Calu3 (cell line): ENCODE measurements around the gene C1orf198. TPM values are rescaled to one million over a fixed set of nuclear protein-coding genes. Genes with fewer than 3 reads are reported as not detected.

ENCODE experiments used
- BruUV-seq: library from RNA; stranded (reverse); fragments of 400-500 nt; replicated peaks from 2 replicates; lab custom pipeline; 2021; lab: Mats Ljungman, UMichigan
- CTCF ChIA-PET: fragments of 300-600 bp; sonication (Branson Sonifier 250); formaldehyde crosslinking; loops from one replicate; lab custom pipeline; 2022; ENCODE audit warnings: antibody characterized with exemption; lab: Charles Lee
- DNase-seq: peaks from one replicate; pipeline ENCODE4 v3.0.0; 2022
- H3K27ac Mint-ChIP-seq: one replicate; pipeline ENCODE4 v1.8.0; 2022; ENCODE audit warnings: mixed read lengths; ENCODE audit not compliant: unreplicated experiment
- H3K27me3 Mint-ChIP-seq: one replicate; pipeline ENCODE4 v1.8.0; 2022; ENCODE audit warnings: mixed read lengths; ENCODE audit not compliant: unreplicated experiment
- H3K36me3 Mint-ChIP-seq: one replicate; pipeline ENCODE4 v1.8.0; 2022; ENCODE audit warnings: mild to moderate bottlenecking, moderate library complexity, mixed read lengths; ENCODE audit not compliant: insufficient read depth, unreplicated experiment
- H3K4me1 Mint-ChIP-seq: one replicate; pipeline ENCODE4 v1.8.0; 2022; ENCODE audit warnings: mild to moderate bottlenecking, low read depth, mixed read lengths; ENCODE audit not compliant: unreplicated experiment
- H3K4me3 Mint-ChIP-seq: one replicate; pipeline ENCODE4 v1.8.0; 2022; ENCODE audit warnings: mild to moderate bottlenecking, low read depth, moderate library complexity, mixed read lengths; ENCODE audit not compliant: unreplicated experiment
- H3K9me3 Mint-ChIP-seq: one replicate; pipeline ENCODE4 v1.8.0; 2022; ENCODE audit warnings: low read depth, mixed read lengths; ENCODE audit not compliant: unreplicated experiment
- intact Hi-C: fragments of 100-400 bp; cut with micrococcal nuclease; formaldehyde crosslinking; loops from one replicate; pipeline ENCODE4 v1.10.0; 2022; ENCODE audit not compliant: unreplicated experiment
- total RNA-seq: library from RNA; stranded (reverse); gene quantifications from 2 replicates; pipeline ENCODE4 v1.2.3, GENCODE V29; 2022
- TF ChIP-seq, protein P1 (sequence below): fragments of 200-600 bp; IDR thresholded peaks from one replicate; pipeline ENCODE4 v1.8.0; 2022; ENCODE audit warnings: antibody characterized with exemption; ENCODE audit not compliant: unreplicated experiment

Gene C1orf198
- total RNA-seq, 1 experiment from 2014 or later: 80.4 TPM

DNA sequence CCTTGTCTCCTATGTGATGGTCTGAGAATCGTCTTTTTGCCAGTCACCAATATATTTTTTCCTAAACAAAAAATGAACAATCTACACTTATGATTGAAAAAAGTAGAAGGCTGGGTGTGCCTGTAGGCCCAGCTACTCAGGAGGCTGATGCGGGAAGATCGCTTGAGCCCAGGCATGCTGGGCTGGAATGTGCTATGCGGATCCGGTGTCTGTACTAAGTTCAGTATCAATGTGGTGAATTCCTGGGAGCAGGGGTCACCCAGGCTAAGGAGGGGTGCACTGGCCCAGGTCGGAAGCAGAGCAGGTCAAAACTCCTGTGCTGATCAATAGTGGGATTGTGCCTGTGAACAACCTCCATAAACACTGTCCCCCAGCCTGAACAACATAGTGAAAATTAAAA, 25.7 kb upstream of the C1orf198 start:
- CTCF ChIA-PET: interaction anchor here (1.1 kb wide), 1 partner anchor 8 kb away, joined by 3 read pairs; no protein-coding TSS in a partner anchor
- Mint-ChIP-seq H3K4me1 (no peaks in the 10 kb centered on the region), H3K9me3 (no peaks in the 10 kb centered on the region), H3K27me3 (no peaks in the 10 kb centered on the region), H3K36me3 (no peaks in the 10 kb centered on the region), H3K27ac (no peak overlapping the region), H3K4me3 (no peak overlapping the region)
- TF ChIP-seq, protein P1, sequence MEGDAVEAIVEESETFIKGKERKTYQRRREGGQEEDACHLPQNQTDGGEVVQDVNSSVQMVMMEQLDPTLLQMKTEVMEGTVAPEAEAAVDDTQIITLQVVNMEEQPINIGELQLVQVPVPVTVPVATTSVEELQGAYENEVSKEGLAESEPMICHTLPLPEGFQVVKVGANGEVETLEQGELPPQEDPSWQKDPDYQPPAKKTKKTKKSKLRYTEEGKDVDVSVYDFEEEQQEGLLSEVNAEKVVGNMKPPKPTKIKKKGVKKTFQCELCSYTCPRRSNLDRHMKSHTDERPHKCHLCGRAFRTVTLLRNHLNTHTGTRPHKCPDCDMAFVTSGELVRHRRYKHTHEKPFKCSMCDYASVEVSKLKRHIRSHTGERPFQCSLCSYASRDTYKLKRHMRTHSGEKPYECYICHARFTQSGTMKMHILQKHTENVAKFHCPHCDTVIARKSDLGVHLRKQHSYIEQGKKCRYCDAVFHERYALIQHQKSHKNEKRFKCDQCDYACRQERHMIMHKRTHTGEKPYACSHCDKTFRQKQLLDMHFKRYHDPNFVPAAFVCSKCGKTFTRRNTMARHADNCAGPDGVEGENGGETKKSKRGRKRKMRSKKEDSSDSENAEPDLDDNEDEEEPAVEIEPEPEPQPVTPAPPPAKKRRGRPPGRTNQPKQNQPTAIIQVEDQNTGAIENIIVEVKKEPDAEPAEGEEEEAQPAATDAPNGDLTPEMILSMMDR: no peak
- BruUV-seq: no TSS peak
- intact Hi-C loops: no loop called here
- no peak for DNase-seq

DNA sequence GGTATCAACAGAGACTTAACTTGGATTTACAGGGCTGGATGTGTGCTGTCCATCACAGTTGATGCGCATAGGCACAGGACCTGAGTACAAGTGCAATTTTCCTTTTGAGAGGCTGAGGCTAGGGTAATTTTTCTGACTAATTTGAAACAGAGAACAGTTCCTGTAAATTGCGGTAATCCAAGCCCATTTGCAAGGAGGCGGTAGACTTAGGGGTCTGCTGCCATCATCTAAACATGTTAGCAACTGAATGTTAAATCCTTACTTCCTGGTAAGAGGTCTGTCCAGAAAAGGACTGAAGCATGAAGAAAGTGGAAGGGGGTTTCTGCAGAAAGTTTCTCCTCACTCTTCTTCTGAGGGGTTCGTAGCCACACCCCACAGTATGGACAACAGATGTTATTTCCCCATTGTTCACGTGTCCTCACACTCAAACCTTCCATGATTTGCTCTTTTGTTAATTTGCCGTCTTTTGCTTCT, 23.7 kb upstream of the C1orf198 start:
- intact Hi-C loops: no loop called here
- no TSS peak for BruUV-seq
- H3K4me1 Mint-ChIP-seq: no peaks in the 10 kb centered on the region
- no peaks in the 10 kb centered on the region for H3K9me3 Mint-ChIP-seq
- H3K27me3 Mint-ChIP-seq: no peaks in the 10 kb centered on the region
- H3K36me3 Mint-ChIP-seq: no peaks in the 10 kb centered on the region
- CTCF ChIA-PET: interaction anchor here (1.0 kb wide), 1 partner anchor 24 kb away, joined by 4 read pairs; the partner anchor contains the start of gene C1orf198
- no peak overlapping the region for H3K27ac Mint-ChIP-seq
- TF ChIP-seq, protein P1: no peak
- H3K4me3 Mint-ChIP-seq: no peak overlapping the region
- DNase-seq: no peak

DNA sequence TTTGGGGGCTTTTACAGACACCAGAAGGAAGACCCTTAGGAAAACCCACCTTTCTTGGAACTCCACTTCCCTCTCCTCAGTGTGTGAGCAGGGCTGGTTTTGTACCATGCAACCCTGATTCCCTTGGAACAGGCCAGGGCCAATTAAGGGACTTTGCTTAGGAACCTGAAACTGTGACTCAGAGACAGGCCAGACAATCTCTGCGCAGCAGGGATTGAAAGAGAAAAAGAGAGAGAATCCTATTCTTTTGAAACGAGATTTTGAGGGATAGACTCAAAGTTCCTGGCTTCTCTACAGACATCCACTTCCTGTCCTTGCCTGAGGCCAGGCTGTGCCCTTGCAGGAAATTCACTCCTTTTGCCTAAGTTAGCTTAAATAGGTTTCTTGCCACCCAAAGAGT, 23.1 kb upstream of the C1orf198 start:
- CTCF ChIA-PET: no interaction called here
- BruUV-seq: no TSS peak
- Mint-ChIP-seq H3K27ac (no peak overlapping the region), H3K36me3 (no peaks in the 10 kb centered on the region), H3K27me3 (no peaks in the 10 kb centered on the region), H3K4me3 (no peak overlapping the region), H3K4me1 (no peaks in the 10 kb centered on the region), H3K9me3 (no peaks in the 10 kb centered on the region)
- DNase-seq: no peak
- intact Hi-C loops: no loop called here
- TF ChIP-seq, protein P1: no peak

DNA sequence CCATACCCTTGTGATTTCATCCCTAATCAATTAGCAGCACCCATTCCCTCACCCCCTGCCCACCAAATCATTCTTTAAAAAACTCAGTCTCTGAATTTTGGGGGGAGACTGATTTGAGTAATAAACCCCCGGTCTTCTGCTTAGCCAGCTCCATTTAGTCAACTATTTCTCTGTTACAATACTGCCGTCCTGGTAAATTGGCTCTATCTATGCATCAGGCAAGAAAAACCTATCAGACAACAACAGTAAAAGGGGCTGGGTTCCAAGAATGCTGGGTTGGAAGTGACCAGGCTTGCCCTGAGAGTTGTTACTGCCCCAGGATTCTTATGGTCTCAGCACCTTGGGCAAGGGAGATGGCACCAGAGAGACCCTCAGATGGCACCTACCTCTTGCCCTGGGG, 16.3 kb upstream of the C1orf198 start:
- CTCF ChIA-PET: interaction anchor here (0.5 kb wide), 1 partner anchor 1254 kb away, joined by 4 read pairs; no protein-coding TSS in a partner anchor
- no TSS peak for BruUV-seq
- Mint-ChIP-seq H3K4me3 (no peak overlapping the region), H3K36me3 (no peaks in the 10 kb centered on the region), H3K27ac (no peak overlapping the region), H3K9me3 (peaks cover 7% of the 10 kb centered on the region), H3K27me3 (peaks cover 49% of the 10 kb centered on the region), H3K4me1 (no peaks in the 10 kb centered on the region)
- no peak for DNase-seq
- intact Hi-C loops: no loop called here
- TF ChIP-seq, protein P1: no peak
